ENCODE results near the gene PRKCH. TPM values are rescaled to one million over a fixed set of nuclear protein-coding genes. Genes with fewer than 3 reads are reported as not detected.

Gene PRKCH
- total RNA-seq, 2 experiments from 2014 or later: 0.85 to 2.3 TPM

- H3K9me3 ChIP-seq (ENCODE audit: low read length): no peaks in the 10 kb centered on the region
Measured at GRCh38 chr14:61456720-61457119, 135.3 kb downstream of the PRKCH start.

GRCh38 chr14:61458766-61459165 lies 137.4 kb downstream of the PRKCH start:
- H3K4me1 ChIP-seq (ENCODE audit: insufficient read depth, low read length, poor library complexity, severe bottlenecking): peaks cover 24% of the 10 kb centered on the region

More at GRCh38 chr14:61456720-61457119, 135.3 kb downstream of the PRKCH start:
- Histone ChIP-seq H3K4me3 (ENCODE audit: low read depth, low read length, poor library complexity, severe bottlenecking) (no peak overlapping the region), H3K79me2 (ENCODE audit: insufficient read depth, low read depth, low read length) (no peaks in the 10 kb centered on the region), H3K36me3 (ENCODE audit: insufficient read depth, low read length) (no peaks in the 10 kb centered on the region), H3K9me2 (ENCODE audit: insufficient read depth, low read length) (no peaks in the 10 kb centered on the region), H4K20me1 (ENCODE audit: insufficient read depth, low read length) (no peaks in the 10 kb centered on the region), H3K4me2 (ENCODE audit: low read length) (peak overlapping the region; percentile 3; the same call in 1 of the 2 replicates), H2AFZ (ENCODE audit: low read length) (no peak overlapping the region), H3K4me1 (ENCODE audit: insufficient read depth, low read length, poor library complexity, severe bottlenecking) (peaks cover 6% of the 10 kb centered on the region), H3K27ac (ENCODE audit: low read depth, low read length, poor library complexity, severe bottlenecking) (no peak overlapping the region)
- BruUV-seq (replicated peaks): no TSS peak
- POLR2A ChIA-PET: no interaction called here
- CTCF ChIA-PET (ENCODE audit: unreplicated experiment): no interaction called here
- DNase-seq (ENCODE audit: low spot score): peak; percentile 89
- intact Hi-C loops (cut with micrococcal nuclease; ENCODE audit: unreplicated experiment): loop anchor here (1.0 to 5.0 kb wide), 3 partner anchors 159 to 671 kb away; no protein-coding TSS in a partner anchor
- TF ChIP-seq CTCF (conservative IDR thresholded peaks at IDR 0.05; ENCODE audit: low read length): peak; percentile 96
- TF ChIP-seq EZH2phosphoT487 (IDR thresholded peaks at IDR 0.05; ENCODE audit: borderline replicate concordance, low read depth, low read length): no peak

More at GRCh38 chr14:61458766-61459165, 137.4 kb downstream of the PRKCH start:
- no peaks in the 10 kb centered on the region for H3K9me3 ChIP-seq (ENCODE audit: low read length)
- H2AFZ ChIP-seq (ENCODE audit: low read length): no peak overlapping the region
- no peaks in the 10 kb centered on the region for H4K20me1 ChIP-seq (ENCODE audit: insufficient read depth, low read length)
- no peaks in the 10 kb centered on the region for H3K36me3 ChIP-seq (ENCODE audit: insufficient read depth, low read length)
- H3K27ac ChIP-seq (ENCODE audit: low read depth, low read length, poor library complexity, severe bottlenecking): no peak overlapping the region
- CTCF ChIA-PET (ENCODE audit: unreplicated experiment): interaction anchor here (0.6 kb wide), 1 partner anchor 10 kb away, joined by 4 read pairs; no protein-coding TSS in a partner anchor
- no peak for DNase-seq (ENCODE audit: low spot score)
- no TSS peak for BruUV-seq (replicated peaks)
- POLR2A ChIA-PET: interaction anchor here (0.6 kb wide), 1 partner anchor 375 kb away, joined by 3 read pairs; no protein-coding TSS in a partner anchor
- no peak overlapping the region for H3K4me3 ChIP-seq (ENCODE audit: low read depth, low read length, poor library complexity, severe bottlenecking)
- intact Hi-C loops (cut with micrococcal nuclease; ENCODE audit: unreplicated experiment): loop anchor here (5.0 kb wide), 2 partner anchors 161 to 669 kb away; no protein-coding TSS in a partner anchor
- H3K9me2 ChIP-seq (ENCODE audit: insufficient read depth, low read length): no peaks in the 10 kb centered on the region
- H3K79me2 ChIP-seq (ENCODE audit: insufficient read depth, low read depth, low read length): no peaks in the 10 kb centered on the region
- TF ChIP-seq EZH2phosphoT487 (IDR thresholded peaks at IDR 0.05; ENCODE audit: borderline replicate concordance, low read depth, low read length) (no peak), CTCF (conservative IDR thresholded peaks at IDR 0.05; ENCODE audit: low read length) (no peak)
- H3K4me2 ChIP-seq (ENCODE audit: low read length): no peak overlapping the region
